GM18868 (cell line): ENCODE results near the gene CLDN1.

ENCODE experiments used
- ATAC-seq: cut with Tn5 transposase; IDR thresholded peaks from one replicate; pipeline ENCODE4 v1.9.1; 2021; ENCODE audit warnings: mild to moderate bottlenecking, moderate library complexity; ENCODE audit not compliant: unreplicated experiment

Gene CLDN1

GRCh38 chr3:190321789-190322603 lies at the start of gene CLDN1:
CLDN1 (minus strand) TSS chr3:190322446; CDS start chr3:190322206, 240 bp downstream.
- ATAC-seq = peak; percentile 88

- ATAC-seq = no peak
Measured at GRCh38 chr3:190371152-190371551, 48.9 kb upstream of the CLDN1 start.

- no peak for ATAC-seq
Measured at GRCh38 chr3:190370369-190370768, 48.1 kb upstream of the CLDN1 start.

GRCh38 chr3:190369668-190370295 lies 47.5 kb upstream of the CLDN1 start:
- no peak for ATAC-seq

- ATAC-seq = no peak
Measured at GRCh38 chr3:190368881-190369280, 46.6 kb upstream of the CLDN1 start.

- no peak for ATAC-seq
Measured at GRCh38 chr3:190366133-190366532, 43.9 kb upstream of the CLDN1 start.

- no peak for ATAC-seq
Measured at GRCh38 chr3:190362258-190362657, 40.0 kb upstream of the CLDN1 start.

- ATAC-seq = no peak
Measured at GRCh38 chr3:190361791-190362190, 39.5 kb upstream of the CLDN1 start.

- no peak for ATAC-seq
Measured at GRCh38 chr3:190360228-190360627, 38.0 kb upstream of the CLDN1 start.

GRCh38 chr3:190359813-190360212 lies 37.6 kb upstream of the CLDN1 start:
- no peak for ATAC-seq

- no peak for ATAC-seq
Measured at GRCh38 chr3:190357468-190357867, 35.2 kb upstream of the CLDN1 start.

GRCh38 chr3:190356246-190356645 lies 34.0 kb upstream of the CLDN1 start:
- ATAC-seq = no peak

- ATAC-seq = no peak
Measured at GRCh38 chr3:190352861-190353457, 30.7 kb upstream of the CLDN1 start.

GRCh38 chr3:190346541-190346940 lies 24.3 kb upstream of the CLDN1 start:
- no peak for ATAC-seq

- ATAC-seq = no peak
Measured at GRCh38 chr3:190345878-190346277, 23.6 kb upstream of the CLDN1 start.

- no peak for ATAC-seq
Measured at GRCh38 chr3:190345027-190345821, 23.0 kb upstream of the CLDN1 start.

- ATAC-seq = no peak
Measured at GRCh38 chr3:190340071-190340470, 17.8 kb upstream of the CLDN1 start.

GRCh38 chr3:190339130-190339529 lies 16.9 kb upstream of the CLDN1 start:
- ATAC-seq = peak; percentile 63

GRCh38 chr3:190338717-190339116 lies 16.5 kb upstream of the CLDN1 start:
- peak; percentile 16 for ATAC-seq

- ATAC-seq = no peak
Measured at GRCh38 chr3:190337301-190337700, 15.1 kb upstream of the CLDN1 start.

- ATAC-seq = no peak
Measured at GRCh38 chr3:190336516-190337189, 14.4 kb upstream of the CLDN1 start.
